ENCODE data around the gene MCUB.
A peak's percentile ranks its signal among the peaks of the same experiment; 100 is the strongest.
"Not testable (repeated sequence)": the region's sequence is repeated elsewhere in the genome, so short reads cannot be mapped to it uniquely, and the experiment has no call there.

Gene MCUB

DNA sequence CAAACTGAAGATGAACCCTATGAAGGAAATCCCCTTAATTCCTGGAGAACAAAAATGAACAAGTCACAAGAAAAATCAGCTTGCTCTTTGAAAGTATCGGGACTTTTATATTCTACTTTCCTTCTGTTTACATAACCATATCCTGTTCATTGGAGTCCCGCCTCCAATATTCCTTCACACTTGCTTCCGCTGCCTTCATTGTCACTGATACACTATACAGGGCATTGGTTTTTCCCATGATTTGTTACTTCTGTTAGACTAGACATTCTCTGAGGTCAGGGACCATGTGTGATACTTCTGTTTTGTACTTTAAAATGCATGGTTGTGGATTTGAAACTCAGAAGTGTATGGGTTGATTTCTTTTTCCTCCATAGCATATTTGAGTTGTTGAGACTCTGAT, 18.8 kb downstream of the MCUB start:
- no peak for DNase-seq (ENCODE audit: low spot score)

DNA sequence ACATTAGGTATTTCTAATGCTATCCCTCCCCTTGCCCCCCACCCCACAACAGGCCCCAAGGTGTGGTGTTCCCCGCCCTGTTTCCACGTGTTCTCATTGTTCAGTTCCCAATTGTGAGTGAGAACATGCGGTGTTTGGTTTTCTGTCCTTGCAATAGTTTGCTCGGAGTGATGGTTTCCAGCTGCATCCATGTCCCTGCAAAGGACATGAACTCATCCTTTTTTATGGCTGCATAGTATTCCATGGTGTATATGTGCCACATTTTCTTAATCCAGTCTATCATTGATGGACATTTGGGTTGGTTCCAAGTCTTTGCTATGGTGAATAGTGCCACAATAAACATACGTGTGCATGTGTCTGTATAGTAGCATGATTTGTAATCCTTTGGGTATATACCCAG, 20.0 kb downstream of the MCUB start:
- DNase-seq (ENCODE audit: low spot score) = not testable (repeated sequence)

DNA sequence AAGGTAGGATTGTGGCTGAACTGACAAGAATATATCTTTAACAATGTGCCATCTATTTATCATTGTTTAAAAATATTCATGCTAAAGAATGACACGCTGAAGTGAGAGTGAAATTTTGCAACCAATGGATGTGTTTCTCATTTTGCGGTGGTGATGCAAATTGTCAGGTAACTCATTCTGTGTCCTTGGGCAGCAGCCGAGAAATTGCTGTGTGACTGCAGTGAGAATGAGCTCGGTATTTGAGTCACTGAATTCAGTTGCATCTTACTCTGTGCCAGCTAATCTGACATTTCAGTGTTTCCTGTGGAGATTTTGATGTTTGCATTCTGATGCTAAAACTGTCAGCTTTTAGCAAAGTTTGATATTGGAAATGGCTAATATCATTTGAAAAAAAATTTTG, 28.1 kb downstream of the MCUB start:
- DNase-seq (ENCODE audit: low spot score) = peak; percentile 30

DNA sequence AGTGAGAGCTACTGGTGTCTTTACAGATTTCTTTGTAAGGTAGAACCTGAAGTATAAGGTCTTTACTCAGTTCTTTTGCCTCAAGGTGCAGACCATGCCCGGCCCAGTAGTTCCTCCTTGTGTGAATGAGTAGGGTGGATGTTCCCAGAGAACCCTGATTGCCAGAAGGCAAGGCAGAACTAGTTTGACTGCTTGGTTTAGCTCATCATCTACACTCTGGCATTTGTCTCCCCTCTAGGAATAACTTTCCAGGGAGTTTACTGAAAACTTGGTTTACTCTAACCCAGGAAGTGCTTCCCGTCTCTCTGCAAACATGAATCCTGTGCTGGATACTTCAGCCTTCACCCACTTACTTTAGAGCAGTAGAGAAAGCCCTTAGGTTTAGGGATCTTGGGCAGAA, 29.1 kb downstream of the MCUB start:
- no peak for DNase-seq (ENCODE audit: low spot score)

DNA sequence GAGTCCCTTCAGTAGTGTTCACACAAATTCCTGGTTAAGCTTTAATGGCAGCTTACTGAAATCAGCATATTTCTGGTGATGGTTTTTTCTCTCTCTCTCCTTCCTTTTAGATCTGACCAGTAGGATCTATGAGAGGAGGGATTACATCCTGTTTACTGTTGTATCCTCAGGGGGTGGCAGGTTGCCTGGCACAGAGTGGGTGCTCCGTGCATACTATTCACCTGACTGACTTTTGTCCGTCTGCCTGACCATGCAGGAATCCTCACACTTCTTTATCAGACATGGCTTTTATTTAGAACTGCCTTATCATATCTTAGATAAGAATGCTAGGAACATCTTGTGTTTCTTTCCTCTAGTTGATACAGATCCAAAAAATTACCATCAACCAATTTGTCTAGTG, 29.6 kb downstream of the MCUB start:
- DNase-seq (ENCODE audit: low spot score) = no peak

DNA sequence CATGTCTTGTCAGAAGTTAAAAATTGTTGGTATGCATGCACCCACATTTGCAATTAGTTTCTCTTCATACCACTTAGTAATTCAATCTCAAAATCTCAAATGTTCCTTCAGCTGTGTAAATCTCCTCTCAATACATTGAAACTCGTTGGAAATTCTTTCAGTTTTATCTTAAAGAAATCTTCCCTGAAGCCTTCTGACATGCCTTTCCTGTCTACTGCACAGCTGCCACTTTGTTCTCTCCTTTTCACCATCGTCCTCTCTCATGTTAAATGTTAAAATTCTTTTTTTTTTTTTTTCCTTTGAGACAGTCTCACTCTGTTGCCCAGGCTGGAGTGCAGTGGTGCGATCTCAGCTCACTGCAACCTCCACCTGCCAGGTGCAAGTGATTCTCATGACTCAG, 30.9 kb downstream of the MCUB start:
- no peak for DNase-seq (ENCODE audit: low spot score)

DNA sequence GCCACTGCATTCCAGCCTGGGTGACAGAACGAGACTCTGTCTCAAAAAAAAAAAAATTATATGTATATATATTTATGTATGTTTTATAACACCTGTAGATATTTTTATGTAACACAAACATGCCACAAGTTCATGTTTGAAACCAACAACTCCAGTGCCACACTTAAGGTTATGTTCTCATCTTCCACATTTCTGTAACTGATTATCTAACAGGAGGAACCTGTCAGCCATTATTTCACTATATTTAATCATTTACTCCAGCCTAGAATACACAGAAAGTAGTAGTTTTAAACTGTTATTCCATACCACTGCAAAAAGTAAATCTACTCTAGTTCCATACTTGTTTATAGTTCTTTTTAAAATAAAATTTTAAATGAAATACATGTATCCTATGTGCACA, 32.3 kb downstream of the MCUB start:
- DNase-seq (ENCODE audit: low spot score) = no peak

DNA sequence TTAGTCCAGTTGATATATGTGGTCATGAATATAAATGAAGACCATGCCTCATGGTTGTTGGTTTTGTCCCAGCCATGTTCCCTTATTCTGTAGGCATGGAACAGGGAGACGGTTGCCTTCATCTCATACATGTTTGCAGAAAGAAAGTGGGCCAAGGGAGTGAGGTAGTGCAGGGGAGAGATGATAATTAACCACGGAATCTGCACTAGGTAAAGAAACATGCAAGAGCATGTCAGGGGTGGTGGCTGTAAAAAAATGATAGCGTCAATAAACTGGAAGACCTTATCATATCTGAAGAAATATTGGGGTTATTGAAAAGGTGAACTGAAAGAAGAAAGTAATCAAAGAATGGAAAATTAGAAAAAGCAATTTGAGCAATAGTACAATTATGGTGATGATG, 35.1 kb downstream of the MCUB start:
- not testable (repeated sequence) for DNase-seq (ENCODE audit: low spot score)

DNA sequence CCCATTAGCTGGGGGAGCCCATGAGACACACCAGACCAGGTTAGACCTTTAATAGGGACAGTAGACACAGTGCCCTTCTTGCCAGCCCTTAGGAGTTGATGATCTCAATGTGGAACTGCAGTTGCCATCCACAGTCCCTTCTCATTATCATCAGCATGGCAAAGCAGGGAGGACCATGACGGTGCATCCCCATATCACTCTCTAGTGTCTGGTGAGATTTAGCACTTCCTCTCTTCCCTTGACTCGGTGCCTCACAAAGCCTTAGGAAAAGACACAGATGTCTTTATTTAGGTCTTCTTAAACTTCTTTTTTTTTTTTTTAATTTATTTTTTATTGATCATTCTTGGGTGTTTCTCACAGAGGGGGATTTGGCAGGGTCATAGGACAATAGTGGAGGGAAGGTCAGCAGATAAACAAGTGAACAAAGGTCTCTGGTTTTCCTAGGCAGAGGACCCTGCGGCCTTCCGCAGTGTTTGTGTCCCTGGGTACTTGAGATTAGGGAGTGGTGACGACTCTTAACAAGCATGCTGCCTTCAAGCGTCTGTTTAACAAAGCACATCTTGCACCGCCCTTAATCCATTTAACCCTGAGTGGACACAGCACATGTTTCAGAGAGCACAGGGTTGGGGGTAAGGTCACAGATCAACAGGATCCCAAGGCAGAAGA, 36.5 kb downstream of the MCUB start:
- not testable (repeated sequence) for DNase-seq (ENCODE audit: low spot score)

DNA sequence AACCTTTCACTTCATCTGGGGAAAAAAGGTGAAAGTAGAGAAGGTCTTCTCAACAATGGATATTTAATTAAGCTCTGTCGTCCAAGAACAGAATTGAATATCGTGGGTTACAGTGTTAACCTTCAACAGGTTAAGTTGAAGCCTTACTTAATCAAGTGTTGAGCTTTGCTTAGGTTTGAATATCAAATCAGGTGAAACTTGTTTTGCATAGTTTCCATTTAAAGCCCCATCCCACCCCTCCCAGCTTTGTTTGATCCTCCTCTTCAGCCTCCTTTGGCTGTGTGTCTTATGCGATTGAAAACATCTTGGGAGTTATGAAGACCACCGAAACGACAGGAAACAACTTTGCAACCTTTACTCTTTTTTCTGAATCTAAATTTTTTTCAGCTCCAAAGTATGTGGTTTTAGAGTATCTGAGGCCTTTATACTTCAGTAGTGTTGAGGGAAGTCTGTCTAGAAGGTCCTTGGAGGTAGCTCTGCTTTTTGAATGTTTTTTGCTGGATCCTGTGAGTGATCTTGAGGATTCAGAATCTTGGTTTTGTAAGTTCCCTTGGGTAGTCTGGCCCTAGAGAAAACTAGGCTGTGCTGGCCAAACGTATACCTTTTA, 39.1 kb downstream of the MCUB start:
- DNase-seq (ENCODE audit: low spot score) = no peak

DNA sequence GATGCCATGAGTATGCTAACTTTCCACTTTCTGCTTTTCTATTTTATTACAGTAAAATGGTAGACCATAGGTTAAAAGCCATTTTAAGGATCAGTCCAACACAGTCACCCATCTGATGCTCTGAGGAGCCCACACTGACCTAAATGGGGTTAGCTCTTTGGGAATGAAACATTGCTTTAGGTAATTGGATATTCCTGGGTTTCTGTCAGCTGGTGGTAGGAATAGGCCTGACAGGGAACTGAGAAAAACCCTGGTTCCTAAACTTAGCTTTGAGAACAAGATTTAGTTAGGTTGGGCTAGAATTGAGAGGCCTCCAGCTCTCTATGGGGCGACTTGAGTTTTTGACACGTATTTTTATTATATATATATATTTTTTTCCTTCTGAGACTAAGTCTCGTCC, 40.4 kb downstream of the MCUB start:
- no peak for DNase-seq (ENCODE audit: low spot score)

DNA sequence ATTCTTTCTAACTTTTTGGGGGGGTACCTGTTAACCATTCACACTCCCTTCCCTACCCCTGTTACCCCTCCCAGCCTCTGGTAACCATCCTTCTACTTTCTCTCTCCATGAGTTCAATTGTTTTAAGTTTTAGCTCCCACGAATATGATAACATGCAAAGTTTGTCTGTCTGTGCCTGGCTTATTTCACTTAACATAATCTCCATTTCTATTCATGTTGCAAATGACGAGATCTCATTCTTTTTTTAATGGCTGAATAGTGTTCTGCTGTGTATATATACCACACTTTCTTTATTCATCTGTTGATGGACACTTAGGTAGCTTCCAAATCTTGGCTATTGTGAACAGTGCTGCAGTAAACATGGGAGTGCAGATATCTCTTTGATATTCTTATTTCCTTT, 41.3 kb downstream of the MCUB start:
- no peak for DNase-seq (ENCODE audit: low spot score)

DNA sequence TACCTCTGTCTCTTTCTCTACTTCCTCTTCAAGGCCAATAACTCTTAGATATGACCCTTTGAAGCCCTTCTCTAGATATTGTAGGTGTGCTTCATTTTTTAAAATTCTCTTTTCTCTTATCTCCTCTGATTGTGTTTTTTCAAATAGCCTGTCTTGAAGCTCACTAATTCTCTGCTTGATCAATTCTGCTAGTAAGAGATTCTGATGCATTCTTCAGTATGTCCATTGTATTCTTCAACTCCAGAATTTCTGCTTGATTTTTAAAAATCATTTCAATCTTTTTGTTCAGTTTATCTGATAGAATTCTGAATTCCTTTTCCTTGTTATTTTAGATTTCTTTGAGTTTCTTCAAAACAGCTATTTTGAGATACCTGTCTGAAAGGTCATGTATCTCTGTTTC, 47.9 kb downstream of the MCUB start:
- DNase-seq (ENCODE audit: low spot score) = no peak

DNA sequence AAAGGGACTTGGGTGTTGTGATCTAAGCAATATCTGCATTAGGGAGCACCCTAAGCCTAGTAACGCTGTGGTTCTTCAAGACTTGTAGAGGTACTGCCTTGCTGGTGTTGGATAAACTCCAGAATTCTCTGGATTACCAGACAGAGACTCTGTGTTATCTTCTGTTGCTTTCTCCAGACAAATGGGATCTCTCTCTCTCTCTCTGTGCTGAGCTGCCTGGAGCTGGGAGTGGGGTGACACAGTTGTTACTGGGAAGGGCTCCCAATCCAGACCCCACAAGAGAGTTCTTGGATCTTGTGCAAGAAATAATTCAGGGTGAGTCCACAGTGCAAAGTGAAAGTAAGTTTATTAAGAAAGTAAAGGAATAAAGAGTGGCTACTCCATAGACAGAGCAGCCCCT, 48.8 kb downstream of the MCUB start:
- no peak for DNase-seq (ENCODE audit: low spot score)

DNA sequence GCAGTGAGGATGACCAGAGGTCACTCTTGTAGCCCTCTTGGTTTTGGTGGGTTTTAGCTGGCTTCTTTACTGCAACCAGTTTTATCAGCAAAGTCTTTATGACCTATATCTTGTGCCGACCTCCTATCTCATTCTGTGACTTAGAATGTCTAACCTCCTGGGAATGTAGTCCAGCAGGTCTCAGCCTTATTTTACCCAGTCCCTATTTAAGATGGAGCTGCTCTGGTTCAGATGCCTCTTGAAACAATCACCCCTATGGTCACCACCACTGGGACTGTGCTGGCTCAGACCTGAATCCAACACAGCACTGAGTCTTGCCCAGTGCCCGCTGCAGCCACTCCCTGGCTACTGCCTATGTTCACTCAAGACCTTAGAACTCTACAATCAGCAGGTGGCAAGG, 49.4 kb downstream of the MCUB start:
- no peak for DNase-seq (ENCODE audit: low spot score)

DNA sequence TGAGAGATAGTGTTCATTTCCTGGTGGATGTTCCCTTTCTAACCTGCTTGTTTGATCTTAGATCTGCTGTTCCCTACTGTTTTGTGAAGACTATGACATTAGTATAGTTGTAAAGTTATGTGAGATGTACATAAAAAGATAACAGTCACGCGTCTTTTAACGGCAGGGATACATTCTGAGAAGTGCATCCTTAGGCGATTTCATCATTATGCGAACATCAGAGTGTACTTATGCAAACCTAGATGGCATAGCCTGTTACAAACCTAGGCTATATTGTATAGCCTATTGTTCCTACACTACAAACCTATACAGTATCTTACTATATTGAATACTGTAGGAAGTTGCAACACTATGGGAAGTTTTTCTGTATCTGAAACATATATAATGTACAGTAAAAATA, 50.4 kb downstream of the MCUB start:
- no peak for DNase-seq (ENCODE audit: low spot score)

DNA sequence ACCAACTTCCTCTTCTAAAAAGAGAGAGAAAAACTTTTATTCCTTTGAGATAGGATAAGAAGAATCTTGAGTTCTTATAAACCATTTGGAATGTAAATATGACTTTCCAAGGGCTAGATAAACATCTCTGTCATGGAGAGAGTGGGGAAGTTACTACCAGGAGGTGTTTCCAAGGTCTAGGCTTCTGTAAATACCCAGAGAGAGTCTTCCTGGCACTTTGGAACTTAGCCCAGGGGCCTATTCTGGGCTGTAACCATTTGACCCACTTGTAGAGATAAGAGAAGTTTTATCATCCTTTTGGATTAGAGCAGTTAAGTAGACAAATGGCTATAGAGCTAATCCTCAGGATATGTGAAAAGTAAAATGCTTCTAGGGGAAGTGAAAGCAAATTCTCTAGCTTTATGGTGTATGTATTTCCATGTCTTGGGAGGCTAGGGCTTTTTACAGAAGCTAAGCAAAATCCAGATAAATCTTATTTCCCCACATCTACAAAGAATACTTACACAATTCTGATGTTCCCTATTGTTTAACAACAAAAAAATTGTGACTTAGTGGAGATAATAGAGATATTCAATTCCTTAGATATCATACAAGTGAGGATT, 51.1 kb downstream of the MCUB start:
- DNase-seq (ENCODE audit: low spot score) = no peak

DNA sequence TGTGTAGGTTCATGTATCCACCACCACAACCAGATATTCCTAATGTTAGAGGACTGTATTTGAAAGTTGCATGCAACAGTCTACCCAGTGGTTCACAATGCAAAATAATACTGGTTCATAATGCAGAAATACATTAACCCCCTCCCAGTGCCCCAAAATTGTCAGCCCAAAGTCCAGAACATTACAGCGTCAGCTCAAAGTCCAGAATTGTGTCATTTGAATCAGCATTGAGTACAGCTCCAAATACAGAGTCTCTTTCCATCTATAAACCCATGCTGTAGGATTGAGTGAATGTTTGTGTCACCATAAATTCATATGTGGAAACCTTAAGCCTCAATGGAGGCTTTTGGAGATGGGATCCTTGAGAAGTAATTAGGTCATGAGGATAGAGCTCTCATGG, 54.0 kb downstream of the MCUB start:
- no peak for DNase-seq (ENCODE audit: low spot score)

DNA sequence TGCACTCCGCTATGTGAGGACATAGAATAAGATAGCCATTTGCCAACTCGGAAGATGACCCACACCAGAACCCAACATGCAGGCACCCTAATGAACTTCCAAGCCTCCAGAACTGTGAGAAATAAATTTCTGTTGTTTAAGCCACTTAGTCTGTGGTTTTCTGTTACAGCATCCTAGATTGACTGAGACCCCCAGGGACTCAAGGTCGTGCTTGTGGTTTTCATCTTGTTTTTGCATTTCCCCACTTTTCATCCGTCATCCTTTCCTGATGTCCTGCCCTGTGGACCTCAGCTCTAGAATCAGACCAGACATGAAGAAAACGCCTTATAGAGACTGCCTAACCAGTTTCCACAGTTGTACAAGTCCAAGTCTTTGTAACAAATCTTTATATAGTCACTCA, 54.4 kb downstream of the MCUB start:
- no peak for DNase-seq (ENCODE audit: low spot score)

DNA sequence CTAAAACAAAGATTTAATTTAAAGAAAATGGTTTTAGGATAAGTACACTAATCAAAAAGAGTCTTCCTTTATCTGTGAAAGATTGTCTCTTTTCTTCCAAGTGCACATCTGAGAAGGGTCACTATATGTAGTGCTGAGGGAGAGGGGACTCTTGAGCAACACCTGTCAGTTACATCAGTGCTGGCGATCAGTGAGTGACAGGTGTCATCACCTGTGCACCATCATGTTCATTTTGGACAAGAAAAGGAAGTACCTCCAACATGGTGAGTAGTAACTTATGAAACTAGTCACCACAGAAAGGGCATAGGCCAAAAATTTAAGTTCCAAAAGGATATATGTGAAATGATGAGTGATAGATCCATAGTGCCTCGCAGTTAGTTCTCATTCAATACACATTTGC, 55.7 kb downstream of the MCUB start:
- no peak for DNase-seq (ENCODE audit: low spot score)

DNA sequence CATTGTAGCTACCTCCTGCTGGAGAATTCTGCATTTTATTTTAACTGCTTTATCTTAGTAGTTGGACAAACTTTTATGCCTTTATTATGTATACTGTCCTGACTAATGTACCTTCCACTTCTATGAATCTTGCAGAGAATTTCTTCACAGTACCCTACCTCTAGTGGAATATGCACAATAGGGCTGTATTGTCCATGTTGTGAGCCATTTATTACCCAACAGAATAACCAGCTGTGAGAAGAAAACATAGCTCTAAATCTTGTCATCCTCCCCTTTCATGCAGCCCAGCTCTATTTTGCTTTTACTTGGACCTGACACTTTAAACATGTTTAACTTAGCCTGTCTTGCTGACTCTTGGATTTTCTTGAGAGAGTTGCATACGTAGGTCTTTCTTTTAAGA, 56.2 kb downstream of the MCUB start:
- no peak for DNase-seq (ENCODE audit: low spot score)

DNA sequence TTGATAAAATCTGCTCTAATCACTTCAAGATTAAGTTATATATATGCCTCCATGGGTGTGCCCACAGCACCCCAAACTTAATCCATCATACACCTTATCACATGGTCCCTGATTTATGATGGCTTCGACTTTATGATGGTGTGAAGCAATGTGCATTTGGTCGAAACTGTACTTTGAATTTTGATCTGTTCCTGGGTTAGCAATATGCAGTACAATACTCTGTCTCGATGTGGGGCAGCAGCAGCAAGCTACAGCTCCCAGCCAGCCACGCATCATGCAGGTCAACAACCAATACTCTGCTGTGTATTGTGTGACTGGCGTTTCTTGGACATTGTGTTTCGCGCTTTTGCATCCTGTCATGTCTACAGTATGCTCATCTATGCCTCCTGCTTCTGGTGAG, 62.6 kb downstream of the MCUB start:
- no peak for DNase-seq (ENCODE audit: low spot score)

DNA sequence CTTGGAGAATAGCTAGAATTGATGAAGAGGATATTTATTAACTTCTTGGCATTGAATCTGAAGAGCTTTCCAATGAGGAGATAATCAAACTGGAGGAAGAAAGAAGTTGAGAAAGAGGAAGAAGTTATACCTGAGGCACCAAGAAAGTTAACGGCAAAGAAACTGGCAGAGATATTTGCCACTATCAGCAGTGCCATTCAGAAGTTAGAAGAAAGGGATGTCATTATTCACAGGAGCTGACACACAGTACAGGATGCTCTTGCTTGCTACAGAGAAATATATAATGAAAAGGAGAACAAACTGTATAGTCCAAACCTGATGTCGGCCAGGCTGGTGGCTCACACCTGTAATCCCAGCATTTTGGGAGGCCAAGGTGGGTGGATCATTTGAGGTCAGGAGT, 64.5 kb downstream of the MCUB start:
- no peak for DNase-seq (ENCODE audit: low spot score)

DNA sequence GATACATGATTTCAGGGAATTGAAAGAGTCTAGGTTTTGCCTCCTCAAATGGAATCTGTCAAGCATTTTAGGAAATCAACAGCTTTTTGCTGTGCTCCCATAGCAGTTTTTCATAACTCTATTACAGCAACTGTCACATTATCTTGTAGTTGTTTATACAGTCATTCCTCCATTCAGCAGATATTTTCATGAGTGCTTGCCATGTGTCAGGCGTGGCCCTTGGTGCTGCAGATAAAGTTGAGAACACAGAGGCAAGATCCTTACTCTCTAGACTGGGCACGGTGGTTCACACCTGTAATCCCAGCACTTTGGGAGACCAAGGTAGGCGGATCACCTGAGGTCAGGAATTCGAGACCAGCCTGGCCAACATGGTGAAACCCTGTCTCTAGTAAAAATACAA, 67.3 kb downstream of the MCUB start:
- no peak for DNase-seq (ENCODE audit: low spot score)
